SK-N-SH treated with all-trans-retinoic acid at 6 μM for 48 hours (cell line): ENCODE results near the gene TFDP1.
"Not testable (repeated sequence)": the region's sequence is repeated elsewhere in the genome, so short reads cannot be mapped to it uniquely, and the experiment has no call there.

ENCODE experiments used
- ATAC-seq: fragments of 200-7000 bp; cut with Tn5 transposase; 3 replicates; pipeline ENCODE4 v1.9.1; 2020; ENCODE audit warnings: mild to moderate bottlenecking, moderate library complexity
- ARNTL ChIP-seq: fragments of 450-650 bp; formaldehyde crosslinking; IDR thresholded peaks from 2 replicates; pipeline ENCODE4 v1.5.0; 2020; ENCODE audit warnings: low read depth, mild to moderate bottlenecking, moderate library complexity, borderline replicate concordance
- BACH2 ChIP-seq: fragments of 250-450 bp; sonication (Bioruptor Pico); IDR thresholded peaks from 2 replicates; pipeline ENCODE4 v1.9.0; 2021; ENCODE audit warnings: mild to moderate bottlenecking, borderline replicate concordance
- ESRRG ChIP-seq: fragments of 250-450 bp; sonication (Bioruptor Pico); IDR thresholded peaks from 2 replicates; pipeline ENCODE4 v1.6.1; 2021; ENCODE audit warnings: mild to moderate bottlenecking
- GLIS3 ChIP-seq: fragments of 250-450 bp; sonication (Bioruptor Pico); IDR thresholded peaks from 2 replicates; pipeline ENCODE4 v1.5.0; 2020; ENCODE audit warnings: mild to moderate bottlenecking, moderate library complexity
- ISL1 ChIP-seq: fragments of 250-450 bp; sonication (Bioruptor Pico); IDR thresholded peaks from 2 replicates; pipeline ENCODE4 v2.1.2; 2022; ENCODE audit warnings: mild to moderate bottlenecking, moderate library complexity
- OSR1 ChIP-seq: fragments of 250-450 bp; sonication (Bioruptor Pico); IDR thresholded peaks from 2 replicates; pipeline ENCODE4 v1.8.0; 2022; ENCODE audit warnings: moderate library complexity, mild to moderate bottlenecking, inconsistent platforms
- RARB ChIP-seq: fragments of 250-450 bp; sonication (Bioruptor Pico); IDR thresholded peaks from 2 replicates; pipeline ENCODE4 v1.8.0; 2021; ENCODE audit warnings: mild to moderate bottlenecking, moderate library complexity
- TCF4 ChIP-seq: fragments of 250-450 bp; sonication (Bioruptor Pico); IDR thresholded peaks from 2 replicates; pipeline ENCODE4 v1.8.0; 2021; ENCODE audit warnings: mild to moderate bottlenecking, moderate library complexity, borderline replicate concordance
- TOX ChIP-seq: fragments of 250-450 bp; sonication (Bioruptor Pico); IDR thresholded peaks from 2 replicates; pipeline ENCODE4 v1.8.0; 2021; ENCODE audit warnings: mild to moderate bottlenecking, moderate library complexity, borderline replicate concordance
- ZC3H10 ChIP-seq: fragments of 250-450 bp; sonication (Bioruptor Pico); IDR thresholded peaks from 2 replicates; pipeline ENCODE4 v1.5.1; 2021; ENCODE audit warnings: mild to moderate bottlenecking, moderate library complexity
- ZFP3 ChIP-seq: fragments of 250-450 bp; sonication (Bioruptor Pico); IDR thresholded peaks from 2 replicates; pipeline ENCODE4 v1.5.0; 2020; ENCODE audit warnings: mild to moderate bottlenecking, moderate library complexity
- ZFP30 ChIP-seq: fragments of 450-650 bp; formaldehyde crosslinking; IDR thresholded peaks from 2 replicates; pipeline ENCODE4 v1.5.0; 2022; ENCODE audit warnings: mild to moderate bottlenecking, moderate library complexity
- ZNF565 ChIP-seq: fragments of 450-650 bp; formaldehyde crosslinking; conservative IDR thresholded peaks from 2 replicates; pipeline ENCODE4 v1.5.0; 2020; ENCODE audit warnings: low read depth, mild to moderate bottlenecking, moderate library complexity
- ZNF70 ChIP-seq: fragments of 450-650 bp; formaldehyde crosslinking; IDR thresholded peaks from 2 replicates; pipeline ENCODE4 v1.5.0; 2020; ENCODE audit warnings: mild to moderate bottlenecking, moderate library complexity
- TF ChIP-seq, protein P1 (sequence below): fragments of 250-450 bp; sonication (Bioruptor Pico); IDR thresholded peaks from 2 replicates; pipeline ENCODE4 v1.5.0; 2020; ENCODE audit warnings: mild to moderate bottlenecking, moderate library complexity
- TF ChIP-seq, protein P2 (sequence below): fragments of 250-450 bp; sonication (Bioruptor Pico); IDR thresholded peaks from 2 replicates; pipeline ENCODE4 v1.5.1; 2020; ENCODE audit warnings: low read depth, mild to moderate bottlenecking, moderate library complexity
- TF ChIP-seq, protein P3 (sequence below): fragments of 250-450 bp; sonication (Bioruptor Pico); IDR thresholded peaks from 2 replicates; pipeline ENCODE4 v1.8.0; 2021; ENCODE audit warnings: low read depth, mild to moderate bottlenecking, moderate library complexity, borderline replicate concordance
- TF ChIP-seq, protein P4 (sequence below): fragments of 250-450 bp; sonication (Bioruptor Pico); IDR thresholded peaks from 2 replicates; pipeline ENCODE4 v1.8.0; 2020; ENCODE audit warnings: mild to moderate bottlenecking, moderate library complexity, borderline replicate concordance
- TF ChIP-seq, protein P5 (sequence below): fragments of 250-450 bp; sonication (Bioruptor Pico); IDR thresholded peaks from 2 replicates; pipeline ENCODE4 v1.5.1; 2021; ENCODE audit warnings: mild to moderate bottlenecking, moderate library complexity

TFDP1 gene

DNA sequence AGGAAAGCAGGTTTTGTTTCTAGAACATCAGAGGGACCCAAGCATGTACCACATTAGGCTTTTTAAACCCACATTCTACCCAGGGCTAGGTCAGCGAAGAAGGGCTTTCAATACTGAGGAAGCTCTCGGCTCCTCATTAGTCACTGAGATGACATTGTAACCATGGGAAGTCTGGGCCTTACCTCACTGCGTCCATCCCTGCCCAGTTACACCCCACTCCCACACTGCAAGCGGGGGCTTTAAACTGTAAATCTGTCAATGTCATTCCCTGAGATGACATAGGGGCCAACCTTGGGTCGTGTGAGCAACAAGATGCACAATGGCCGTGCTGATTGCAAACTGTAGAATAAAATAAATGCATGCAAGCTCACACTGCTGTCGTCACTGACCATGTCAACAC lies 21.7 kb upstream of the TFDP1 start:
- peak; percentile 4; the same call in 2 of the 3 replicates for ATAC-seq
- TF ChIP-seq, protein P1, sequence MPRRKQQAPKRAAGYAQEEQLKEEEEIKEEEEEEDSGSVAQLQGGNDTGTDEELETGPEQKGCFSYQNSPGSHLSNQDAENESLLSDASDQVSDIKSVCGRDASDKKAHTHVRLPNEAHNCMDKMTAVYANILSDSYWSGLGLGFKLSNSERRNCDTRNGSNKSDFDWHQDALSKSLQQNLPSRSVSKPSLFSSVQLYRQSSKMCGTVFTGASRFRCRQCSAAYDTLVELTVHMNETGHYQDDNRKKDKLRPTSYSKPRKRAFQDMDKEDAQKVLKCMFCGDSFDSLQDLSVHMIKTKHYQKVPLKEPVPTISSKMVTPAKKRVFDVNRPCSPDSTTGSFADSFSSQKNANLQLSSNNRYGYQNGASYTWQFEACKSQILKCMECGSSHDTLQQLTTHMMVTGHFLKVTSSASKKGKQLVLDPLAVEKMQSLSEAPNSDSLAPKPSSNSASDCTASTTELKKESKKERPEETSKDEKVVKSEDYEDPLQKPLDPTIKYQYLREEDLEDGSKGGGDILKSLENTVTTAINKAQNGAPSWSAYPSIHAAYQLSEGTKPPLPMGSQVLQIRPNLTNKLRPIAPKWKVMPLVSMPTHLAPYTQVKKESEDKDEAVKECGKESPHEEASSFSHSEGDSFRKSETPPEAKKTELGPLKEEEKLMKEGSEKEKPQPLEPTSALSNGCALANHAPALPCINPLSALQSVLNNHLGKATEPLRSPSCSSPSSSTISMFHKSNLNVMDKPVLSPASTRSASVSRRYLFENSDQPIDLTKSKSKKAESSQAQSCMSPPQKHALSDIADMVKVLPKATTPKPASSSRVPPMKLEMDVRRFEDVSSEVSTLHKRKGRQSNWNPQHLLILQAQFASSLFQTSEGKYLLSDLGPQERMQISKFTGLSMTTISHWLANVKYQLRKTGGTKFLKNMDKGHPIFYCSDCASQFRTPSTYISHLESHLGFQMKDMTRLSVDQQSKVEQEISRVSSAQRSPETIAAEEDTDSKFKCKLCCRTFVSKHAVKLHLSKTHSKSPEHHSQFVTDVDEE (CRISPR knock-in tag), result no peak
- TF ChIP-seq ZFP30 (CRISPR knock-in tag) (no peak), BACH2 (CRISPR knock-in tag) (no peak), ZNF565 (CRISPR knock-in tag) (no peak), TCF4 (CRISPR knock-in tag) (no peak), ARNTL (CRISPR knock-in tag) (no peak), ZFP3 (CRISPR knock-in tag) (no peak), ISL1 (CRISPR knock-in tag) (no peak), ZC3H10 (no peak), ESRRG (CRISPR knock-in tag) (no peak), TOX (CRISPR knock-in tag) (no peak)
- TF ChIP-seq, protein P2, sequence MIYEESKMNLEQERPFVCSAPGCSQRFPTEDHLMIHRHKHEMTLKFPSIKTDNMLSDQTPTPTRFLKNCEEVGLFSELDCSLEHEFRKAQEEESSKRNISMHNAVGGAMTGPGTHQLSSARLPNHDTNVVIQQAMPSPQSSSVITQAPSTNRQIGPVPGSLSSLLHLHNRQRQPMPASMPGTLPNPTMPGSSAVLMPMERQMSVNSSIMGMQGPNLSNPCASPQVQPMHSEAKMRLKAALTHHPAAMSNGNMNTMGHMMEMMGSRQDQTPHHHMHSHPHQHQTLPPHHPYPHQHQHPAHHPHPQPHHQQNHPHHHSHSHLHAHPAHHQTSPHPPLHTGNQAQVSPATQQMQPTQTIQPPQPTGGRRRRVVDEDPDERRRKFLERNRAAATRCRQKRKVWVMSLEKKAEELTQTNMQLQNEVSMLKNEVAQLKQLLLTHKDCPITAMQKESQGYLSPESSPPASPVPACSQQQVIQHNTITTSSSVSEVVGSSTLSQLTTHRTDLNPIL (CRISPR knock-in tag), result no peak
- TF ChIP-seq, protein P3, sequence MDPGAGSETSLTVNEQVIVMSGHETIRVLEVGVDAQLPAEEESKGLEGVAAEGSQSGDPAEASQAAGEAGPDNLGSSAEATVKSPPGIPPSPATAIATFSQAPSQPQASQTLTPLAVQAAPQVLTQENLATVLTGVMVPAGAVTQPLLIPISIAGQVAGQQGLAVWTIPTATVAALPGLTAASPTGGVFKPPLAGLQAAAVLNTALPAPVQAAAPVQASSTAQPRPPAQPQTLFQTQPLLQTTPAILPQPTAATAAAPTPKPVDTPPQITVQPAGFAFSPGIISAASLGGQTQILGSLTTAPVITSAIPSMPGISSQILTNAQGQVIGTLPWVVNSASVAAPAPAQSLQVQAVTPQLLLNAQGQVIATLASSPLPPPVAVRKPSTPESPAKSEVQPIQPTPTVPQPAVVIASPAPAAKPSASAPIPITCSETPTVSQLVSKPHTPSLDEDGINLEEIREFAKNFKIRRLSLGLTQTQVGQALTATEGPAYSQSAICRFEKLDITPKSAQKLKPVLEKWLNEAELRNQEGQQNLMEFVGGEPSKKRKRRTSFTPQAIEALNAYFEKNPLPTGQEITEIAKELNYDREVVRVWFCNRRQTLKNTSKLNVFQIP (CRISPR knock-in tag), result no peak

DNA sequence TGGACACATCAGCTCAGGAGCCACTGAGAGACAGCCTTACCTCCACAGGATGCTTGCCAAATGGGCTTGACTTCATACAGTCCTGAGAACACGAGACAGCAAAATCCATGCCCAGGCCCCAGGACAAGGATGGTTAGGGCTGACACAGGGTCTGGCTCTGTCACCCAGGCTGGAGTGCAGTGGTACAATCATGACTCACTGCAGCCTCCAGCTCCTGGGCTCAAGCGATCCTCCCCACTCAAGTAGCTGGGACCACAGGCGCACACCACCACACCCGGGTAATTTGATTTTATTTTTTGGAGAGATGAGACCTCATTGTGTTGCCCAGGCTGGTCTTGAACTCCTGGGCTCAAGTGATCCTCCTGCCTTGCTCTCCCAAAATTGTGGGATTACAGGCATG lies 21.0 kb upstream of the TFDP1 start:
- ATAC-seq, result not testable (repeated sequence)

DNA sequence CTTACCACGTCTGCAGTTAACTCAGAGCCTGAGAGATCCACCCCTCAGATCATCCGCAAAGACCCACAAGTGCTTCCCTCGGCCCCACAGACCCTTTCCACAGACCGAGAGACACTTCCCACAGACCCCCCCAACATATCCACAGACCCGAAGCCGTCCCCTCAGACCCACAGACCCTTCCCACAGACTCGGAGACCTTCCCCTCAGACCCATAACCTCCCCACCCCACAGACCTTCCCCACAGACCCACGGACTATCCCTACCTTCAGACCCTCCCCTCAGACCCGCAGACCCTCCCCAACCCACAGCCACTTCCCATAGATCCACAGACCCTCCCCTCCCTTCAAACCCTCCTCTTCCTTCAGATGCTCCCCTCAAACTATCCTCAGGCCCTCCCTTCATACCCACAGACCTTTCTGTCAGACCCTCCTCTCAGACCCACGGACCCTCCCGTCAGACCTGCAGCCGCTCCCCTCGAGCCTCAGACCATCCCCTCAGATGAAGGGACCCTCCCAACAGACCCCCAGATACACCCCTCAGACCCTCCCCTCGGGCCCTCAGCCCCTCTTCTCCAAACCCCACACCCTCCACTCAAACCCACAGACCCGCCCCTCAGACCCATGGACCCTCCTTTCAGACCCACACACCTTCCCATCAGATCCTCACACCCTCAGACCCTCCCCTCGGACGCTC lies 20.1 kb upstream of the TFDP1 start:
- TF ChIP-seq ZFP30 (CRISPR knock-in tag), result no peak
- TF ChIP-seq ZFP3 (CRISPR knock-in tag), result no peak
- TF ChIP-seq, protein P4, sequence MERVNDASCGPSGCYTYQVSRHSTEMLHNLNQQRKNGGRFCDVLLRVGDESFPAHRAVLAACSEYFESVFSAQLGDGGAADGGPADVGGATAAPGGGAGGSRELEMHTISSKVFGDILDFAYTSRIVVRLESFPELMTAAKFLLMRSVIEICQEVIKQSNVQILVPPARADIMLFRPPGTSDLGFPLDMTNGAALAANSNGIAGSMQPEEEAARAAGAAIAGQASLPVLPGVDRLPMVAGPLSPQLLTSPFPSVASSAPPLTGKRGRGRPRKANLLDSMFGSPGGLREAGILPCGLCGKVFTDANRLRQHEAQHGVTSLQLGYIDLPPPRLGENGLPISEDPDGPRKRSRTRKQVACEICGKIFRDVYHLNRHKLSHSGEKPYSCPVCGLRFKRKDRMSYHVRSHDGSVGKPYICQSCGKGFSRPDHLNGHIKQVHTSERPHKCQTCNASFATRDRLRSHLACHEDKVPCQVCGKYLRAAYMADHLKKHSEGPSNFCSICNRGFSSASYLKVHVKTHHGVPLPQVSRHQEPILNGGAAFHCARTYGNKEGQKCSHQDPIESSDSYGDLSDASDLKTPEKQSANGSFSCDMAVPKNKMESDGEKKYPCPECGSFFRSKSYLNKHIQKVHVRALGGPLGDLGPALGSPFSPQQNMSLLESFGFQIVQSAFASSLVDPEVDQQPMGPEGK (CRISPR knock-in tag), result no peak
- TF ChIP-seq ESRRG (CRISPR knock-in tag), result no peak
- no peak for TF ChIP-seq OSR1 (CRISPR knock-in tag)
- TF ChIP-seq, protein P1 (CRISPR knock-in tag), result no peak
- no peak for TF ChIP-seq RARB
- TF ChIP-seq, protein P5, sequence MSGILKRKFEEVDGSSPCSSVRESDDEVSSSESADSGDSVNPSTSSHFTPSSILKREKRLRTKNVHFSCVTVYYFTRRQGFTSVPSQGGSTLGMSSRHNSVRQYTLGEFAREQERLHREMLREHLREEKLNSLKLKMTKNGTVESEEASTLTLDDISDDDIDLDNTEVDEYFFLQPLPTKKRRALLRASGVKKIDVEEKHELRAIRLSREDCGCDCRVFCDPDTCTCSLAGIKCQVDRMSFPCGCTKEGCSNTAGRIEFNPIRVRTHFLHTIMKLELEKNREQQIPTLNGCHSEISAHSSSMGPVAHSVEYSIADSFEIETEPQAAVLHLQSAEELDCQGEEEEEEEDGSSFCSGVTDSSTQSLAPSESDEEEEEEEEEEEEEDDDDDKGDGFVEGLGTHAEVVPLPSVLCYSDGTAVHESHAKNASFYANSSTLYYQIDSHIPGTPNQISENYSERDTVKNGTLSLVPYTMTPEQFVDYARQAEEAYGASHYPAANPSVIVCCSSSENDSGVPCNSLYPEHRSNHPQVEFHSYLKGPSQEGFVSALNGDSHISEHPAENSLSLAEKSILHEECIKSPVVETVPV (CRISPR knock-in tag), result no peak
- no peak for TF ChIP-seq ISL1 (CRISPR knock-in tag)
- TF ChIP-seq GLIS3 (CRISPR knock-in tag), result no peak
- no peak for TF ChIP-seq ZNF565 (CRISPR knock-in tag)
- TF ChIP-seq ZNF70 (CRISPR knock-in tag), result no peak
- no peak for ATAC-seq
